Epithelial cell of esophagus (primary cell): Measurements from ENCODE around the gene TMEM116.
"Not testable (repeated sequence)": the region's sequence is repeated elsewhere in the genome, so short reads cannot be mapped to it uniquely, and the experiment has no call there.

Experiments used
- DNase-seq: peaks from one replicate; pipeline ENCODE4 v3.0.0; 2010; ENCODE audit warnings: low read depth
- H3K4me3 ChIP-seq: 2 replicates; pipeline ENCODE4 v1.5.1; 2011; ENCODE audit warnings: mild to moderate bottlenecking, low read length, control low read depth
- CTCF ChIP-seq: IDR thresholded peaks from 2 replicates; pipeline ENCODE4 v1.5.1; 2011; ENCODE audit warnings: low read depth, mild to moderate bottlenecking, low read length, control low read depth, inconsistent platforms; ENCODE audit not compliant: insufficient read depth; ENCODE audit errors: missing control alignments

Gene TMEM116

GRCh38 chr12:111975161-111975931 lies 37.6 kb downstream of the TMEM116 start:
- peak; percentile 66 for DNase-seq
- TF ChIP-seq CTCF: no peak
- H3K4me3 ChIP-seq: no peak overlapping the region

GRCh38 chr12:111971800-111972199 lies 41.2 kb downstream of the TMEM116 start:
- no peak for TF ChIP-seq CTCF
- no peak for DNase-seq
- H3K4me3 ChIP-seq: no peak overlapping the region

GRCh38 chr12:111964935-111965334 lies 48.0 kb downstream of the TMEM116 start:
- no peak for TF ChIP-seq CTCF
- no peak overlapping the region for H3K4me3 ChIP-seq
- no peak for DNase-seq

GRCh38 chr12:111959518-111959917 lies 53.4 kb downstream of the TMEM116 start:
- H3K4me3 ChIP-seq, DNase-seq: not testable (repeated sequence)

GRCh38 chr12:111957224-111957623 lies 55.7 kb downstream of the TMEM116 start:
- not testable (repeated sequence) for DNase-seq, H3K4me3 ChIP-seq

GRCh38 chr12:111954969-111955368 lies 58.0 kb downstream of the TMEM116 start:
- TF ChIP-seq CTCF: no peak
- DNase-seq: peak; percentile 5
- no peak overlapping the region for H3K4me3 ChIP-seq

GRCh38 chr12:111953455-111953854 lies 59.5 kb downstream of the TMEM116 start:
- peak; percentile 7 for DNase-seq

GRCh38 chr12:111952084-111952787 lies 60.7 kb downstream of the TMEM116 start:
- not testable (repeated sequence) for DNase-seq, H3K4me3 ChIP-seq

More at GRCh38 chr12:111953455-111953854, 59.5 kb downstream of the TMEM116 start:
- no peak overlapping the region for H3K4me3 ChIP-seq
- no peak for TF ChIP-seq CTCF

- H3K4me3 ChIP-seq, DNase-seq: not testable (repeated sequence)
These were observed 61.8 kb downstream of the TMEM116 start for GRCh38 chr12:111950961-111951676.
